OCI-M2 (cell line): ENCODE measurements around the gene USP32.
"Not testable (repeated sequence)": the region's sequence is repeated elsewhere in the genome, so short reads cannot be mapped to it uniquely, and the experiment has no call there.

Experiments
- DNase-seq: peaks from one replicate; lab custom pipeline; 2025; ENCODE audit not compliant: unreplicated experiment; lab: John Stamatoyannopoulos, UW

Gene USP32, protein sequence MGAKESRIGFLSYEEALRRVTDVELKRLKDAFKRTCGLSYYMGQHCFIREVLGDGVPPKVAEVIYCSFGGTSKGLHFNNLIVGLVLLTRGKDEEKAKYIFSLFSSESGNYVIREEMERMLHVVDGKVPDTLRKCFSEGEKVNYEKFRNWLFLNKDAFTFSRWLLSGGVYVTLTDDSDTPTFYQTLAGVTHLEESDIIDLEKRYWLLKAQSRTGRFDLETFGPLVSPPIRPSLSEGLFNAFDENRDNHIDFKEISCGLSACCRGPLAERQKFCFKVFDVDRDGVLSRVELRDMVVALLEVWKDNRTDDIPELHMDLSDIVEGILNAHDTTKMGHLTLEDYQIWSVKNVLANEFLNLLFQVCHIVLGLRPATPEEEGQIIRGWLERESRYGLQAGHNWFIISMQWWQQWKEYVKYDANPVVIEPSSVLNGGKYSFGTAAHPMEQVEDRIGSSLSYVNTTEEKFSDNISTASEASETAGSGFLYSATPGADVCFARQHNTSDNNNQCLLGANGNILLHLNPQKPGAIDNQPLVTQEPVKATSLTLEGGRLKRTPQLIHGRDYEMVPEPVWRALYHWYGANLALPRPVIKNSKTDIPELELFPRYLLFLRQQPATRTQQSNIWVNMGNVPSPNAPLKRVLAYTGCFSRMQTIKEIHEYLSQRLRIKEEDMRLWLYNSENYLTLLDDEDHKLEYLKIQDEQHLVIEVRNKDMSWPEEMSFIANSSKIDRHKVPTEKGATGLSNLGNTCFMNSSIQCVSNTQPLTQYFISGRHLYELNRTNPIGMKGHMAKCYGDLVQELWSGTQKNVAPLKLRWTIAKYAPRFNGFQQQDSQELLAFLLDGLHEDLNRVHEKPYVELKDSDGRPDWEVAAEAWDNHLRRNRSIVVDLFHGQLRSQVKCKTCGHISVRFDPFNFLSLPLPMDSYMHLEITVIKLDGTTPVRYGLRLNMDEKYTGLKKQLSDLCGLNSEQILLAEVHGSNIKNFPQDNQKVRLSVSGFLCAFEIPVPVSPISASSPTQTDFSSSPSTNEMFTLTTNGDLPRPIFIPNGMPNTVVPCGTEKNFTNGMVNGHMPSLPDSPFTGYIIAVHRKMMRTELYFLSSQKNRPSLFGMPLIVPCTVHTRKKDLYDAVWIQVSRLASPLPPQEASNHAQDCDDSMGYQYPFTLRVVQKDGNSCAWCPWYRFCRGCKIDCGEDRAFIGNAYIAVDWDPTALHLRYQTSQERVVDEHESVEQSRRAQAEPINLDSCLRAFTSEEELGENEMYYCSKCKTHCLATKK (N-terminal part only)

DNA sequence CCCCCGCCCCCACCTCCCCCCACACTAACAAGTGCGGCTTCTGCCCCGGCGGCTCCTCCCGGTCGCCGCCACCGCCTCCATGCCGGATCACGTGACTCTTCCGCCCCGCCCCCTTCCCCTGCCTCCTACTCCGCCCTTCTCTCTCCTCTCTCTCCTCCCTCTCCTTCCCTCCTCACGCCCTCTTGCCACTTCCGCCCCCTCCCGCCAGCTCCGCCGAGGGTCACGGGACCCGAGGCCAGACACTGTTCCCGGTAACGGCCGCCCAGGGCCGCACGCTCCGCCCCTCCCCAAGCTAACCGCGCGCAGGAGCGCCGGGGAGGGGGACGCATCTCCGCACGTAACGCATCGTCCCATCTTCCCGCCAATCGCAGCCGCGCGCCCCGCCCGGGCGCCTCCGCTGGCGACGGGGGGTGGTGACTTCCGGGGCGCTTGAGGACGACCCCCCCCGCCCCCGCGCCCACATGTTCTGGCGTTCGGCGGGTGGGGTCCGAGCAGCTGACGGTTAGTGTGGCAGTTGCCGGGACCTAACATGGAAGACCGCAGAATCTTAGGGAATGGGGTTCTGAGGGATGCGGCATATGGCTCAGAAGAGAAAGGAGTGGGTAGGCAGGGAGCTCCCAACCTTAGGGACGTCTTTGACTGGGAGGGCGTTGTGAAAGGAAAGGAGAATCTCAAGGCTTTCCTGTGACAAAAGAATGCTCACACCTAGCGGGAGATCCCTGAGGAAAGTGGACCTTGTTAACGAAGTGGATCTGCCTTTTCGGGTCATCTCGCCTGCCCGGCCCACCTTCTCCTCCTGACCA, at the start of gene USP32:
USP32 (minus strand) TSS at position 92 of the 803 bp plus-strand sequence. CDS start 194 bp downstream, outside the sequence.
- no peak for DNase-seq

DNA sequence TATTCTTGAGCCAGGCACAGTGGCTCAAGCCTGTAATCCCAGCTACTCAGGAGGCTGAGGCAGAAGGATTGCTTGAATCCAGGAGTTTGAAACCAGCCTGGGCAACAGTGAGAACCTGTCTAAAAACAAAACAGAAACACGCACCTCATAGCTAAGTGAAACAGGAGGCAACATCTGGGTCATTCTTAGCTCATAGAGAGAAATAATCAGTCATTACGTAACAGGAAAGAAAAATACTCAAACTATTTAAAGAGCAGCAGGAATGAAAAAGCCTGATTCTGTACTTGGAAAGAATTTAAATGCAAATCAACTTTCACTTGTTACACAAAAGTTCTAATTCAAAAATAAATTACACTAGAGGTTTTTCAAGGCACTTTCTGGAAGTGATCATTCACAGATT, 47.6 kb upstream of the USP32 start:
- DNase-seq = no peak

DNA sequence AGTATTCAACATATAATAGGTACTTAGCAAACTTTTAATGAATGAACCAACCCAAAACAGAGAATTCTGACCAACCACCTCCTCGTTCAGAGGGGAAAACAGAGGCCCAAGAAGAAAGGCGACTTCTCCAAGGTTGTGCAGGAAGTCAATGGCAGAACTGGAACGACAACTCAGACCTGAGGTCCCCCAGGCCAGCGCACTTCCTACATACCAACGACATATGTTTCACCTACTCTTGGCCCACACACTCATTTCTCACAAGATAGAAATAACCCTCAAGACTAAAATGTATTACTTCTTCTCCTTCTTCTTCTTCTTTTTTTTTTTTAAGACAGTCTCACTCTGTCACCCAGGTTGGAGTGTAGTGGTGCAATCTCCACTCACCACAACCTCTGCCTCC, 44.7 kb upstream of the USP32 start:
- DNase-seq = no peak

DNA sequence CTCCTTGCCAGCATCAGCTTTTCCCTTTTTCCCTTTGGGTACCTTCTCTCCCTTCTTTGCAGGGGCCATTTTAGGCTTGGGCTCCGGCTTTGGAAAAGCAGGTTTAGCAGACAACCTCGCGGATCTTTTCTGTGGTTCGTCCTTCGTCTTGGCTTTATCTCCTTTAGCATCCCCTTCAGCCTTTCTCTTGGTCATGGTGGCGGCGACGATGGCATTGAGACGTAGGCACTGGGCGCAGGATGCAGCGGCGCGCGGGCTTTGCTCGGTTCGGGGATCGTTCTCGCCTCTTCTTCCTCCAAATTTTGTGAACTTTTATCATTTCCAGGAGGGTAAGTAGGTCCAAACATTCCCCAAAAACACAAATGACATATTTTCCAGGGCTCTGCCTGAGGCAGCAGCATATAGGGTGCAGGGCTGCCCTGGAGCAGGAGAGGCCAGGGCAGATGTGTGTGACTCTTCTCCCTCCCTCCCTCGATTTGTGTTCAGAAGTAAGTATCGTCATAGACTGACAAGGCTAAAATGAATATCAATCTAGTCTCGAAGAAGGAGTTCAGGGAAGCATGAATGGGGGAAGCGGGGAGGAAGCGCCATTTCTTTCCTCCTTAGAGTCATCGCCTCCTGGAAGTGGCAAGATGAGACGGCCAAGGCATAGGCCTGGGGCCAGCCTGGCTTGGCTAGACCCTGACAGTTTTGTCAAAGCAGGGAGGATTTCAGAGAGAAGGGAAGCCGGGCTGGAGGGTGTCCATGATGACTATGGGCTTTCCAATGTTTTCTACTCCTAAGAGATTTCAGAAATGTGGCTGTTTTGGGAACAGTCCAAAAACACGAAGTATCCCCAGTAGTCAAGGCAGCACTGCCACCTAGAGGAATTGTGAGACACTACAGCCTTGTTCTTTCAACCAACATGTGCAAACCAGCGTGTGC, 43.6 kb upstream of the USP32 start:
- peak; percentile 31 for DNase-seq

DNA sequence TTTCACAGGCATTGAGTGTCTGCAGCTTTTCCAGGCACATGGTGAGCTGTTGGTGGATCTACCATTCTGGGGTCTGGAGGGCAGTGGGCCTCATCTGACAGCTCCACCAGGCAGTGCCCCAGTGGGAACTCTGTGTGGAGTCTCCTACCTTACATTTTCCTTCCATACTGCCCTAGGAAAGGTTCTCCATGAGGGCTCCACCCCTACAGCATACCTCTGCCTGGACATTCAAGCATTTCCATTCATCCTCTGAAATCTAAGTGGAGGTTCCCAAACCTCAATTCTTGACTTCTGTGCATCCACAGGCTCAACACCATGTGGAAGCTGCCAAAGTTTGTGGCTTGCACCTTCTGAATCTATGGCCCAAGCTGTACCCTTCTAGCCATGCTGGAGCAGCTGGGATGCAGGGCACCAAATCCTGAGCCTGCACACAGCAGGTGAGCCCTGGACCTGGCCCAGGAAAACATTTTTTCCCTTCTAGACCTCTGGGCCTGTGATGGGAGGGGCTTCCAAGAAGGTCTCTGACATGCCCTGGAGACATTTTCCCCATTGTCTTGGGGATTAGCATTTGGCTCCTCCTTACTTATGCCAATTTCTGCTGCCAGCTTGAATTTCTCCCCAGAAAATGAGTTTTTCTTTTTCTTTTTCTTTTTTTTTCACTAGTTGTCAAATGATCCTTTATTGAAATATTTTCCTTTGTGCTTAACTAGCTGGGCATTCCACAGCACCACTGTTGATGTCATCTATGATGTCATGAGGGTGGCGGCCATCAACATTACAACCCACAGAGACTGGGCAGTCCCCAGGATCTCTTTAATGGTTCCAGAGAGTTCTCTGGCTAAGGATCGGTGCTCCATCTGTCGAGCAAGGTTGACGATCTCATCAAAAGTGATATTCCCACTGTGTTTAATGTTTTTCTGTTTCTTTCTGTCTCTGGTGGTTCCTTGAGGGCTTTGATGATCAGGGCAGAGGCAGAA, 41.4 kb upstream of the USP32 start:
- DNase-seq = not testable (repeated sequence)

DNA sequence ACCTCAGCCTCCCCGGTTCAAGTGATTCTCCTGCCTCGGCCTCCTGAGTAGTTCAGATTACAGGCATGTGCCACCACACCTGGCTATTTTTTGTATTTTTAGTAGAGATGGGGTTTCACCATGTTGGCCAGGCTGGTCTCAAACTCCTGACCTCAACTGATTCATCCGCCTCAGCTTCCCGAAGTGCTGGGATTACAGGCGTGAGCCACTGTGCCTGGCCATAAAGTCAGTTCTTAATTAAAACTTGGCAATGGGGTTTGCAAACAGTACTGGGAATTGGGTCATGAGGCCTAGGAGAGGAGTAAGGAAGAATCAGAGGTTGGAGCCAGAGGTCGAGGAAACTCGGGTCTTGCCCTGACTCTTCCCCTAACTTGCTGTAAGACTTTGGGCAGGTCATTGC, 38.6 kb upstream of the USP32 start:
- DNase-seq = not testable (repeated sequence)

DNA sequence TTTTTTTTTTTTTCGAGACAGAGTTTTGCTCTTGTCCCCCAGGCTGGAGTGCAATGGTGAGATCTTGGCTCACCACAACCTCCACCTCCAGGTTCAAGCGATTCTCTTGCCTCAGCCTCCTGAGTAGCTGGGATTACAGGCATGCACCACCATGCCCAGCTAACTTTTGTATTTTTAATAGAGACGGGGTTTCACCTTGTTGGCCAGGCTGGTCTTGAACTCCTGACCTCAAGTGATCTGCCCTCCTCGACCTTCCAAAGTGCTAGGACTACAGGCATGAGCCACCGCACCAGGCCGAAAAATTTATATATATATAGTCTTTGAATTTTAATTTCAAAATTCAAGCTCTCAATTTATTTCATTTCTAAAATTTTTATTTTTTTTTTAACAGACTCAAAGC, 36.6 kb upstream of the USP32 start:
- DNase-seq = not testable (repeated sequence)

DNA sequence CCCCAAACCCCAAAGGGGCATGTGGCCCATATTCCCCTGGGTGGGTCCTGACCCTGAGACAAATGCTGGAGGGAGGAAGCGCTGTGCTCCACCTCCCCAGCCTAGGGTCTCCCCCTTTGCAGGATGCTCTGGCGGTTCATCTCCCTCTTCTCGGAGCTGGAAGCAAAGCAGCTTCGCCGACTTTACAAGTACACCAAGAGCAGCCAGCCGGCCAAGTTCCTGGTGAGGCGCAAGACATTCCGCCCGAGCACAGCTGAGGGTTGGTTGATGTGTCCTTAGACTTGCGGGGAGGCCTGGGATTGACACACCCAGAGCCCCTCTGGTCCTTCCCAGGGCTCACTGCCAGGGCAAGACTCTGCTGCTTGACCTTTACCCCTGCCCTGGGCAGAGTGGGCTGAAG, 34.7 kb upstream of the USP32 start:
- DNase-seq = no peak

DNA sequence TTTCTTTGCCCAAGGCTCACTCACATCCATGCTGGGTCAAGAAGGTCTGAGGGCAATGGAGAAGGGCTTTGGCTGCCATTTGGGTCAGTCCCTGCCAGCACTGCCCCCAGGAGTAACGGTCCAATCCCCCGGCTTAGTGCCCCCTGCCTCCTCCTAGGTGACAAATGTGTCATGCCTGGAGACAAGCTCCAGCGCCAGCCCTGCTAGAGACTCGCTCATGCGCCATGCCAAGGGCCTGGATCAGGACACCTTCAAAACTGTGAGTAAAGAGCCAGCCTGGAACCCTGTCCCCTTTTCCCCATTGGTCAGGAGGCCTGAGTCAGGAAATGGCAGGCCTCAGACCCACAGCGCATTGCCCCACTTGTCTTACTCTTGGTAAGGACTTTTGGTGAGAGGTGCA, 33.7 kb upstream of the USP32 start:
- DNase-seq = no peak

DNA sequence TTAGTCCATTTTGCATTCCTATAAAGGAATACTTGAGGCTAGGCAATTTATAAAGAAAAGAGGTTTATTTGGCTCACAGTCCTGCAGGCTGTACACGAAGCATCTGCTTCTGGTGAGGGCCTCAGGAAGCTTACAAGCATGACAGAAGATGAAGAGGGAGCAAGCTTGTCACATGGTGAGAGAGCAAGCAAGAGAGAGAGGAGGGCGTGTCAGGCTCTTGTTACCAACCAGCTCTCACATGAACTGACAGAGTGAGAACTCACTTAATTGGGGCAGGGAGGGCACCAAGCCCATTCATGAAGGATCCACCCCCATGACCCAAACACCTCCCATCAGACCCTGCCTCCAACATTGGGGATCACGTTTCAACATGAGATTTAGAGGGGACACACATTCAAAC, 31.9 kb upstream of the USP32 start:
- no peak for DNase-seq

DNA sequence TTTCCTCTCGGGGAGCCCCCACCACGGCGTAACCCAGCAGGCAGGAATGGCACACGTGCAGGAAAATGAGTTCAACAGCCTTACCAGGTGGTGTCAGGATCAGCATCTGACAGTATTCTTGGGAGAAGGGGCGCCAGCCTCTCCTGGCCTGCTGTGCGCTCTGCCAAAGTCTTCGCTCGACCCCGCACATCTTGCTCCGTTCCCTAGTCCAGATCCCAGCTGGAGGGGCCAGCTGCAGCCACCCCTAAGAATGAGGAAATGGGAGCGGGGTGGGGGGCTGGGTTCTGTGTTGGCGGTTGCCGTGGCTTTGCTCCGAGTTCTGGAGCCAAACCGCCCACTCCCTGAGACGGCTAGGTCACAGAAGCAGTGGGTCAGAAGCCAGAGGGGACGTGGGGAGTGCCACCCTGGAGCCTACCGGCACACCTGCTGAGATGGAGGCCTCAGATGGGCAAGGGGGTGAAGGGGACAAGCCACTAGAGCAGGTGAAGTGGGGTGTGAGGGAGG, 30.3 kb upstream of the USP32 start, which contains the start of gene CHCT1:
CHCT1 (plus strand) TSS at position 328 of the 504 bp plus-strand sequence; CDS start at position 432, 104 bp downstream.
- DNase-seq = no peak

DNA sequence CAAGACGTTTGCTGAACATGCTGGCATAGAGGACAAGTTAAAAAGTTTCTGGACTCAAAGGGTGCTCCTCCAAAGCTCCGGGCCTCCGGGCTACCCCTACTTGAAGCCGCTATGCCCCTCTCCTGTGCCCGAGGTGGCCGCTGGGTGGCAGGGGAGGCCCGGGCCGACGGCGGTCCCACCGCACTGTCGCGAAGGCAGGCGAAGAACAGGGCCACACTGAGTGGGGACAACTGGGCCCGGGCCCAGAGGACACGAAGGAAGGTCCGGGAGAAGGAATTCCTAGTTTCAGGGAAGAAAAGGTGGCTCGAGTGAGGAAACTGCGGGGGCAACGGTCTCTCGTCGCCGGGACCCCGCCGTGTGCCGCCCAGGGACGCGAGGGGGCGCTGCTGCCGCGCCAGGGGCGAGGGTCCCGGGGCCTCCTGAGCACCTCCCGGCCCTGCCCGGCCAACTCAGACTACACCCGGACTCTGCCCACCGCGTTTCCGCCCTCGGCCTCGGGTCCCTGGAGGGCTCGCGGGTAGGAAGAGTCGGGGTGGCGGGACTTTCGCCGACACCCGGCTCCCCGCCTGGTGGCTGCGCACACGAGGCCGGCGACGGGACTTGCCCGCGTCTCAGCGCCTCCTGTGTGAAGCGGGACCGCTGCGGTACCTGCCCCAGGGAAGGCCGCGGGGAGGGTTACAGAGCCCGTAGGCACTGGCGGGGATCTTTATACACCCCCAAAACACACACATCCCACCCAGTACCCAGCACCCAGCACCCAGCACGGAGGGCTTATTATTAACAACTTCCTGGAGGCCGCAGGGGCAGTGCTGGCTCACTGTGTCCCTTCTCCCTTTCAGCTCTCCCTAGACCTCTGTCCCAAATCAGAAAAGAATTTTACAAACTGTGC, 29.6 kb upstream of the USP32 start:
- DNase-seq = no peak

DNA sequence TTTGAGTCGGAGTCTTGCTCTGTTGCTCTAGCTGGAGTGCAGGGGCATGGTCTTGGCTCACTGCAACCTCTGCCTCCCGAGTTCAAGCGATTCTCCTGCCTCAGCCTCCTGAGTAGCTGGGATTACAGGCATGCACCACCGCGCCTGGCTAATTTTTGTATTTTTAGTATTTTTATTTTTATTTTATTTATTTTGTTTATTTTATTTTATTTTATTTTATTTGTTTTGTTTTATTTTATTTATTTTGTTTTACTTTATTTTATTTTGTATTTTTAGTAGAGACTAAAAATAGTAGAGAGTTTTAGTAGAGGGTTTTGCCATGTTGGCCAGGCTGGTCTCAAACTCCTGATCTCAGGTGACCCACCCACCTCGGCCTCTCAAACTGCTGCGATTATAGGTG, 27.9 kb upstream of the USP32 start:
- not testable (repeated sequence) for DNase-seq

DNA sequence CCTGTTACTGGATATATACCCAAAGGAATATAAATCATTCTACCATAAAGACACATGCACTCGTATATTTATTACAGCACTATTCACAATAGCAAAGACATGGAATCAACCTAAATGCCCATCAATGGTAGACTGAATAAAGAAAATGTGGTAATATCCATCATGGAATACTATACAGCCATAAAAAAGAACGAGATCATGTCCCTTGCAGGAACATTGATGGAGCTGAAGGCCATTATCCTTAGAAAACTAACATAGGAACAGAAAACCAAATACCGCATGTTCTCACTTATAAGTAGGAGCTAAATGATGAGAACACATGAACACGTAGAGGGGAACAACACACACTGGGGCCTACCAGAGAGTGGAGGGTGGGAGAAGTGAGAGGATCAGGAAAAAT, 27.1 kb upstream of the USP32 start:
- not testable (repeated sequence) for DNase-seq

DNA sequence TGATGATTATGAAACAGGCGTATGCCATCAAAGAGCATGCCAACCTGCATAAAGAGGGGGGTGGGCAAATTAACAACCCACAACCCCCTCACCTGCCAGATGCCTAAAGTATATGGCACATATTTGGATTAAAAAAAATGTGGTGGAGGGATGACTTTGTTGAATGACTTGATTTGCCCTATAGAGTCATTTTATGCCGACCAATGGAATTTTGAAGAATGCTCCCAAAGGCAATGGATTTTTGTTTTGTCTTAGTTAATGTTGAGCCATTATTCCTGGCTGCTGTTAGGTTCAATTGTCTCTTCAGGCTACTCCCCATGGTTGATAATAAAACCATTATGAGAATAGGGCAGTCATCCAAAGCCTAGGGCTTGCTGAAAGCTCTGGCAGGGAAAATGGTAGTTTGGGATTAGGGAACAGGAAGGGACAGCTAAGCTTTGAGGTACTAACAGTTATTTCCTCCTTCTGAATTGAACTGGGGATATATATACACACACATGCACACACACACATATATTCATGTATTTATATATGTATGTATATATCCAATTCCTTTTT, 24.5 kb upstream of the USP32 start:
- no peak for DNase-seq

DNA sequence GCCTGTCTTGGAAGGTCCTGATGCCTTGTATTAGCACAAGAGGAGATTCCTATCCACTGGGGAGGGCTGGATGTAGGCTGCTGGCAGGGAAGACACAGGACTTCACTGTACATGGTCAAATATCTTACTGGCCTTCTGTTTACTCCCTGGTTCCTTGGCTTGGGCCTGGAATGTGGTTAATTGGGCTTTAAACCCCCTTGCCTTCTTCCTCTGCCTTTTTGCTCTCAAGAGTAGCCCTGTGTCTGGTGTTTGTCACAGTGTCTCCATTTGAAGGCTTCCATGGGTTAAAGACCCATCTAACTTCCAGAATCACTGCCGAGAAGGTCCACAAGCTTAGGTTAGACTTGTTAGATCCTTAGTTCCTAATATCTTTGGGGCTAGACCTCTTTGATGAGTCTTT, 23.2 kb upstream of the USP32 start:
- no peak for DNase-seq

DNA sequence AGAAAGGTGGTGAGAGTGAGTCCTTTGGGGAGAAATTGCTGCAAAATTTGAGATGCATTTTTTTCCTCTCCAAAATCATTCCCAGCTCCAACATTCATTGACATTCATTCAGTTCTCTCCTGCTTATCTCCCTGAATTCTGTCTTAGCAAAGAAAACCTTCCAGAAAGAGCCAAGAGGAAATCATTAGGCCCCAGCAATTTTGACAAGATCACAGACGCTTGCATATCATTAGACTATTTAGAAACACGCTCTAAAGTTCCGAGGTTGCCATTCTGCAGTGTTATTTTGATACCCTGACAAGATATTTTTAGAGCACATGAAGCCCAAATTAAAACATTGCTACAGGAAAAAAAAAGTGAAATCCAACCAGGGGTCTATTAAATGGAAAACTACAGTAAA, 20.8 kb upstream of the USP32 start:
- DNase-seq = no peak
